ENCODE measurements around the gene WASL.

Gene WASL

GRCh38 chr7:123690550-123690949 is 58.3 kb downstream of the WASL start:
- no peak for DNase-seq (ENCODE audit: low spot score)

- DNase-seq (ENCODE audit: low spot score) = no peak
Measured at GRCh38 chr7:123689250-123689649, 59.6 kb downstream of the WASL start.

- no peak for DNase-seq (ENCODE audit: low spot score)
Measured at GRCh38 chr7:123687727-123688126, 61.1 kb downstream of the WASL start.

- no peak for DNase-seq (ENCODE audit: low spot score)
Measured at GRCh38 chr7:123687161-123687560, 61.6 kb downstream of the WASL start.

GRCh38 chr7:123682690-123683089 is 66.1 kb downstream of the WASL start:
- DNase-seq (ENCODE audit: low spot score) = peak; percentile 69

GRCh38 chr7:123681561-123681960 is 67.2 kb downstream of the WASL start:
- DNase-seq (ENCODE audit: low spot score) = no peak

GRCh38 chr7:123680580-123680979 is 68.2 kb downstream of the WASL start:
- no peak for DNase-seq (ENCODE audit: low spot score)

GRCh38 chr7:123679614-123680013 is 69.2 kb downstream of the WASL start:
- DNase-seq (ENCODE audit: low spot score) = no peak

GRCh38 chr7:123677061-123677715 is 71.6 kb downstream of the WASL start:
- DNase-seq (ENCODE audit: low spot score) = no peak

GRCh38 chr7:123675181-123675473 is 73.7 kb downstream of the WASL start:
- DNase-seq (ENCODE audit: low spot score) = no peak

- no peak for DNase-seq (ENCODE audit: low spot score)
Measured at GRCh38 chr7:123674399-123675180, 74.2 kb downstream of the WASL start.

GRCh38 chr7:123673752-123674398 is 74.9 kb downstream of the WASL start:
- DNase-seq (ENCODE audit: low spot score) = no peak

GRCh38 chr7:123673137-123673732 is 75.6 kb downstream of the WASL start:
- no peak for DNase-seq (ENCODE audit: low spot score)

- no peak for DNase-seq (ENCODE audit: low spot score)
Measured at GRCh38 chr7:123669485-123669884, 79.3 kb downstream of the WASL start.

- no peak for DNase-seq (ENCODE audit: low spot score)
Measured at GRCh38 chr7:123666492-123666891, 82.3 kb downstream of the WASL start.

- no peak for DNase-seq (ENCODE audit: low spot score)
Measured at GRCh38 chr7:123665896-123666295, 82.9 kb downstream of the WASL start.

- DNase-seq (ENCODE audit: low spot score) = no peak
Measured at GRCh38 chr7:123665157-123665556, 83.6 kb downstream of the WASL start.

GRCh38 chr7:123663200-123663599 is 85.6 kb downstream of the WASL start:
- no peak for DNase-seq (ENCODE audit: low spot score)

GRCh38 chr7:123662755-123663154 is 86.0 kb downstream of the WASL start:
- no peak for DNase-seq (ENCODE audit: low spot score)

- no peak for DNase-seq (ENCODE audit: low spot score)
Measured at GRCh38 chr7:123662293-123662692, 86.5 kb downstream of the WASL start.

- DNase-seq (ENCODE audit: low spot score) = no peak
Measured at GRCh38 chr7:123661765-123662164, 87.0 kb downstream of the WASL start.

- DNase-seq (ENCODE audit: low spot score) = no peak
Measured at GRCh38 chr7:123660514-123661354, 88.1 kb downstream of the WASL start.
